ENCODE data around the gene PHF21A. TPM values are rescaled to one million over a fixed set of nuclear protein-coding genes. Genes with fewer than 3 reads are reported as not detected.
A peak's percentile ranks its signal among the peaks of the same experiment; 100 is the strongest.

Gene PHF21A
- total and polyA plus RNA-seq, 4 donors = 32.1 to 52.2 (median 41.5) TPM

- Histone ChIP-seq H3K36me3 (ENCODE audit: control insufficient read depth, insufficient read depth, low read length) (peaks cover 4% of the 10 kb centered on the region), H3K9me3 (ENCODE audit: control insufficient read depth, insufficient read depth, low read length) (no peaks in the 10 kb centered on the region), H3K27ac (ENCODE audit: low read depth, low read length) (no peak overlapping the region), H3K27me3 (ENCODE audit: control insufficient read depth, insufficient read depth, low read length) (no peaks in the 10 kb centered on the region), H3K4me1 (ENCODE audit: control insufficient read depth, insufficient read depth, low read length) (no peaks in the 10 kb centered on the region), H3K4me3 (ENCODE audit: low read depth, low read length) (no peak overlapping the region)
- DNase-seq (ENCODE audit: low read depth in 4 of 6, low spot score in 6 of 6) = peak in 1 of 6 donors; percentile 7
- 100% methylated on average over 1 of the region's 4 CpGs for WGBS (ENCODE audit: insufficient coverage)
These were observed 160.7 kb downstream of the PHF21A start for GRCh38 chr11:45960387-45961095.

GRCh38 chr11:45959851-45960250 lies 161.4 kb downstream of the PHF21A start:
- no peak overlapping the region for H3K27ac ChIP-seq (ENCODE audit: low read depth, low read length)
- H3K4me3 ChIP-seq (ENCODE audit: low read depth, low read length) = no peak overlapping the region
- H3K9me3 ChIP-seq (ENCODE audit: control insufficient read depth, insufficient read depth, low read length) = no peaks in the 10 kb centered on the region
- H3K27me3 ChIP-seq (ENCODE audit: control insufficient read depth, insufficient read depth, low read length) = no peaks in the 10 kb centered on the region
- no peaks in the 10 kb centered on the region for H3K4me1 ChIP-seq (ENCODE audit: control insufficient read depth, insufficient read depth, low read length)
- H3K36me3 ChIP-seq (ENCODE audit: control insufficient read depth, insufficient read depth, low read length) = no peaks in the 10 kb centered on the region
- no peak for DNase-seq (ENCODE audit: low read depth in 4 of 6, low spot score in 6 of 6)
- no CpG with 5 or more reads among the region's 1 CpG for WGBS (ENCODE audit: insufficient coverage)

- Histone ChIP-seq H3K36me3 (ENCODE audit: control insufficient read depth, insufficient read depth, low read length) (peaks cover 14% of the 10 kb centered on the region), H3K9me3 (ENCODE audit: control insufficient read depth, insufficient read depth, low read length) (no peaks in the 10 kb centered on the region), H3K27ac (ENCODE audit: low read depth, low read length) (no peak overlapping the region), H3K27me3 (ENCODE audit: control insufficient read depth, insufficient read depth, low read length) (no peaks in the 10 kb centered on the region), H3K4me1 (ENCODE audit: control insufficient read depth, insufficient read depth, low read length) (peaks cover 8% of the 10 kb centered on the region), H3K4me3 (ENCODE audit: low read depth, low read length) (no peak overlapping the region)
- DNase-seq (ENCODE audit: low read depth in 4 of 6, low spot score in 6 of 6) = peak in 1 of 6 donors; percentile 58
- 58% methylated on average over 1 of the region's 1 CpG for WGBS (ENCODE audit: insufficient coverage)
These were observed 171.3 kb downstream of the PHF21A start for GRCh38 chr11:45949992-45950407.

GRCh38 chr11:45948356-45948755 lies 172.9 kb downstream of the PHF21A start:
- peak overlapping the region; percentile 78 for H3K27ac ChIP-seq (ENCODE audit: low read depth, low read length)
- peaks cover 8% of the 10 kb centered on the region for H3K4me1 ChIP-seq (ENCODE audit: control insufficient read depth, insufficient read depth, low read length)
- H3K9me3 ChIP-seq (ENCODE audit: control insufficient read depth, insufficient read depth, low read length) = no peaks in the 10 kb centered on the region
- H3K36me3 ChIP-seq (ENCODE audit: control insufficient read depth, insufficient read depth, low read length) = peaks cover 20% of the 10 kb centered on the region
- H3K4me3 ChIP-seq (ENCODE audit: low read depth, low read length) = no peak overlapping the region
- no peaks in the 10 kb centered on the region for H3K27me3 ChIP-seq (ENCODE audit: control insufficient read depth, insufficient read depth, low read length)
- 13% methylated on average over 3 of the region's 3 CpGs for WGBS (ENCODE audit: insufficient coverage)
- peak in 4 of 6 donors; percentile 52 to 87 (median 74) for DNase-seq (ENCODE audit: low read depth in 4 of 6, low spot score in 6 of 6)

- no CpG with 5 or more reads among the region's 1 CpG for WGBS (ENCODE audit: insufficient coverage)
- DNase-seq (ENCODE audit: low read depth in 4 of 6, low spot score in 6 of 6) = peak in 1 of 6 donors; percentile 72
- peaks cover 25% of the 10 kb centered on the region for H3K36me3 ChIP-seq (ENCODE audit: control insufficient read depth, insufficient read depth, low read length)
These were observed 173.4 kb downstream of the PHF21A start for GRCh38 chr11:45947885-45948284.

GRCh38 chr11:45945397-45945999 lies 175.8 kb downstream of the PHF21A start:
- DNase-seq (ENCODE audit: low read depth in 4 of 6, low spot score in 6 of 6) = peak in 1 of 6 donors; percentile 45
- Histone ChIP-seq H3K4me1 (ENCODE audit: control insufficient read depth, insufficient read depth, low read length) (peaks cover 8% of the 10 kb centered on the region), H3K36me3 (ENCODE audit: control insufficient read depth, insufficient read depth, low read length) (peaks cover 25% of the 10 kb centered on the region), H3K9me3 (ENCODE audit: control insufficient read depth, insufficient read depth, low read length) (no peaks in the 10 kb centered on the region), H3K27ac (ENCODE audit: low read depth, low read length) (no peak overlapping the region), H3K4me3 (ENCODE audit: low read depth, low read length) (no peak overlapping the region), H3K27me3 (ENCODE audit: control insufficient read depth, insufficient read depth, low read length) (no peaks in the 10 kb centered on the region)
- WGBS (ENCODE audit: insufficient coverage) = 87% methylated on average over 3 of the region's 3 CpGs

More at GRCh38 chr11:45947885-45948284, 173.4 kb downstream of the PHF21A start:
- H3K9me3 ChIP-seq (ENCODE audit: control insufficient read depth, insufficient read depth, low read length) = no peaks in the 10 kb centered on the region
- no peaks in the 10 kb centered on the region for H3K27me3 ChIP-seq (ENCODE audit: control insufficient read depth, insufficient read depth, low read length)
- peaks cover 8% of the 10 kb centered on the region for H3K4me1 ChIP-seq (ENCODE audit: control insufficient read depth, insufficient read depth, low read length)
- H3K4me3 ChIP-seq (ENCODE audit: low read depth, low read length) = no peak overlapping the region
- H3K27ac ChIP-seq (ENCODE audit: low read depth, low read length) = peak overlapping the region; percentile 78

- Histone ChIP-seq H3K27ac (ENCODE audit: low read depth, low read length) (no peak overlapping the region), H3K27me3 (ENCODE audit: control insufficient read depth, insufficient read depth, low read length) (no peaks in the 10 kb centered on the region), H3K36me3 (ENCODE audit: control insufficient read depth, insufficient read depth, low read length) (peaks cover 26% of the 10 kb centered on the region), H3K9me3 (ENCODE audit: control insufficient read depth, insufficient read depth, low read length) (no peaks in the 10 kb centered on the region), H3K4me3 (ENCODE audit: low read depth, low read length) (no peak overlapping the region), H3K4me1 (ENCODE audit: control insufficient read depth, insufficient read depth, low read length) (no peaks in the 10 kb centered on the region)
- WGBS (ENCODE audit: insufficient coverage) = 83% methylated on average over 1 of the region's 4 CpGs
- DNase-seq (ENCODE audit: low read depth in 4 of 6, low spot score in 6 of 6) = no peak
These were observed 178.9 kb downstream of the PHF21A start for GRCh38 chr11:45942381-45942780.

- Histone ChIP-seq H3K36me3 (ENCODE audit: control insufficient read depth, insufficient read depth, low read length) (peaks cover 24% of the 10 kb centered on the region), H3K4me1 (ENCODE audit: control insufficient read depth, insufficient read depth, low read length) (no peaks in the 10 kb centered on the region)
- 87% methylated on average over 2 of the region's 4 CpGs for WGBS (ENCODE audit: insufficient coverage)
These were observed 180.0 kb downstream of the PHF21A start for GRCh38 chr11:45941285-45941684.

GRCh38 chr11:45939836-45940235 lies 181.4 kb downstream of the PHF21A start:
- no peaks in the 10 kb centered on the region for H3K9me3 ChIP-seq (ENCODE audit: control insufficient read depth, insufficient read depth, low read length)
- peaks cover 25% of the 10 kb centered on the region for H3K36me3 ChIP-seq (ENCODE audit: control insufficient read depth, insufficient read depth, low read length)
- H3K4me1 ChIP-seq (ENCODE audit: control insufficient read depth, insufficient read depth, low read length) = no peaks in the 10 kb centered on the region
- no peak for DNase-seq (ENCODE audit: low read depth in 4 of 6, low spot score in 6 of 6)
- H3K27me3 ChIP-seq (ENCODE audit: control insufficient read depth, insufficient read depth, low read length) = no peaks in the 10 kb centered on the region
- no CpG with 5 or more reads among the region's 2 CpGs for WGBS (ENCODE audit: insufficient coverage)
- no peak overlapping the region for H3K4me3 ChIP-seq (ENCODE audit: low read depth, low read length)
- H3K27ac ChIP-seq (ENCODE audit: low read depth, low read length) = no peak overlapping the region

More at GRCh38 chr11:45941285-45941684, 180.0 kb downstream of the PHF21A start:
- peak in 1 of 6 donors; percentile 43 for DNase-seq (ENCODE audit: low read depth in 4 of 6, low spot score in 6 of 6)
- Histone ChIP-seq H3K27me3 (ENCODE audit: control insufficient read depth, insufficient read depth, low read length) (no peaks in the 10 kb centered on the region), H3K4me3 (ENCODE audit: low read depth, low read length) (no peak overlapping the region), H3K9me3 (ENCODE audit: control insufficient read depth, insufficient read depth, low read length) (no peaks in the 10 kb centered on the region), H3K27ac (ENCODE audit: low read depth, low read length) (no peak overlapping the region)

- no peak overlapping the region for H3K27ac ChIP-seq (ENCODE audit: low read depth, low read length)
- H3K36me3 ChIP-seq (ENCODE audit: control insufficient read depth, insufficient read depth, low read length) = peaks cover 27% of the 10 kb centered on the region
- H3K4me1 ChIP-seq (ENCODE audit: control insufficient read depth, insufficient read depth, low read length) = peaks cover 14% of the 10 kb centered on the region
- no peak overlapping the region for H3K4me3 ChIP-seq (ENCODE audit: low read depth, low read length)
- H3K9me3 ChIP-seq (ENCODE audit: control insufficient read depth, insufficient read depth, low read length) = no peaks in the 10 kb centered on the region
- 84% methylated on average over 4 of the region's 10 CpGs for WGBS (ENCODE audit: insufficient coverage)
- H3K27me3 ChIP-seq (ENCODE audit: control insufficient read depth, insufficient read depth, low read length) = no peaks in the 10 kb centered on the region
- no peak for DNase-seq (ENCODE audit: low read depth in 4 of 6, low spot score in 6 of 6)
These were observed 183.3 kb downstream of the PHF21A start for GRCh38 chr11:45937916-45938315.
